Cardiac fibroblast (primary cell): ENCODE results near the gene SNX19.

Source experiments
- DNase-seq, 2 donors: peaks; one replicate each; pipeline versions ENCODE4 v3.0.0 to v3.0.0-alpha.2; 2010; ENCODE audit warnings: low read depth in 2 of 2
- H3K4me3 ChIP-seq, 2 donors: replicated peaks in 1 of 2; 1 replicate in 1 of 2; 2 replicates in 1 of 2; pipeline ENCODE4 v1.5.1; 2011; ENCODE audit warnings: low read depth in 2 of 2, low read length in 2 of 2, mild to moderate bottlenecking in 2 of 2, moderate library complexity in 1 of 2
- CTCF ChIP-seq: IDR thresholded peaks from one replicate; pipeline ENCODE4 v1.5.1; 2011; ENCODE audit warnings: low read depth, mild to moderate bottlenecking, low read length, inconsistent platforms

The SNX19 gene

GRCh38 chr11:130825561-130825960 lies 90.7 kb downstream of the SNX19 start:
- no peak for DNase-seq
- H3K4me3 ChIP-seq: no peak overlapping the region
- TF ChIP-seq CTCF: no peak
